ENCODE measurements around the gene MB21D2.

- no peak for TF ChIP-seq POLR2A (IDR thresholded peaks at IDR 0.05; ENCODE audit: low read depth, low read length)
- TF ChIP-seq TAF1 (IDR thresholded peaks at IDR 0.05; ENCODE audit: low read depth, low read length) = no peak
- no peak for TF ChIP-seq POLR2AphosphoS5 (IDR thresholded peaks at IDR 0.05; ENCODE audit: low read depth, low read length)
- no peak for TF ChIP-seq SPI1 (IDR thresholded peaks at IDR 0.05; ENCODE audit: low read depth, low read length)
- TF ChIP-seq PAX5 (IDR thresholded peaks at IDR 0.05; ENCODE audit: insufficient read depth, low read length, severe bottlenecking) = no peak
- TF ChIP-seq POU2F2 (IDR thresholded peaks at IDR 0.05; ENCODE audit: low read depth, low read length) = no peak
Measured at GRCh38 chr3:192835818-192836815, 81.5 kb downstream of the MB21D2 start.
